HT-29 (cell line): ENCODE measurements around the gene CTNS. TPM values are rescaled to one million over a fixed set of nuclear protein-coding genes. Genes with fewer than 3 reads are reported as not detected.
A peak's percentile ranks its signal among the peaks of the same experiment; 100 is the strongest.

Source experiments
- DNase-seq: peaks from one replicate; pipeline ENCODE4 v3.0.0-alpha.2; 2015; ENCODE audit warnings: low spot score
- total RNA-seq: library from RNA; depleted of rRNA; stranded (reverse); fragments of >200 nt; shearing (Covaris generic); gene quantifications from 2 replicates; pipeline ENCODE4 v1.2.3, GENCODE V29; 2014; rRNA removed

CTNS gene
- total RNA-seq: 10.3 and 18.4 TPM in 2 replicates

GRCh38 chr17:3636154-3636907 lies at the start of gene CTNS, which contains the start of gene SHPK:
TSS of gene CTNS (plus strand) at chr17:3636760. CDS start at chr17:3640207, 3,447 bp downstream.
TSS of gene SHPK (minus strand) at chr17:3636250. CDS start at chr17:3636219, 31 bp downstream.
- DNase-seq: peak; percentile 92

- DNase-seq: no peak
Measured at GRCh38 chr17:3589784-3590183, 46.8 kb upstream of the CTNS start.

GRCh38 chr17:3590231-3590630 lies 46.3 kb upstream of the CTNS start:
- DNase-seq: no peak

- DNase-seq: no peak
Measured at GRCh38 chr17:3590768-3591167, 45.8 kb upstream of the CTNS start.

- no peak for DNase-seq
Measured at GRCh38 chr17:3592216-3592860, 44.2 kb upstream of the CTNS start.

GRCh38 chr17:3593384-3593783 lies 43.2 kb upstream of the CTNS start:
- no peak for DNase-seq

GRCh38 chr17:3594051-3594800 lies 42.3 kb upstream of the CTNS start:
- no peak for DNase-seq

- DNase-seq: no peak
Measured at GRCh38 chr17:3594976-3595375, 41.6 kb upstream of the CTNS start.

- DNase-seq: no peak
Measured at GRCh38 chr17:3596804-3597464, 39.6 kb upstream of the CTNS start.

GRCh38 chr17:3598078-3598477 lies 38.5 kb upstream of the CTNS start:
- no peak for DNase-seq

- DNase-seq: no peak
Measured at GRCh38 chr17:3600529-3601205, 35.9 kb upstream of the CTNS start.

- DNase-seq: peak; percentile 41
Measured at GRCh38 chr17:3602499-3602898, 34.1 kb upstream of the CTNS start.

- DNase-seq: no peak
Measured at GRCh38 chr17:3603119-3603869, 33.3 kb upstream of the CTNS start.

GRCh38 chr17:3603870-3604259 lies 32.7 kb upstream of the CTNS start:
- no peak for DNase-seq

GRCh38 chr17:3609689-3610088 lies 26.9 kb upstream of the CTNS start:
- DNase-seq: no peak

GRCh38 chr17:3610523-3610922 lies 26.0 kb upstream of the CTNS start:
- no peak for DNase-seq

GRCh38 chr17:3613124-3613523 lies 23.4 kb upstream of the CTNS start:
- DNase-seq: no peak

GRCh38 chr17:3615160-3615870 lies 21.2 kb upstream of the CTNS start:
- no peak for DNase-seq

- DNase-seq: no peak
Measured at GRCh38 chr17:3621146-3621720, 15.3 kb upstream of the CTNS start.
